ENCODE data around the gene ARHGAP10. TPM values are rescaled to one million over a fixed set of nuclear protein-coding genes. Genes with fewer than 3 reads are reported as not detected.

ARHGAP10 gene
- total RNA-seq, 1 donor from 2014 or later = 71.0 TPM

Other genes starting within 250 kb of the ARHGAP10 start
- 43.3 TPM for gene TMEM184C, start 114.7 kb upstream of the ARHGAP10 start, total RNA-seq (ENCODE audit: insufficient read depth, low replicate concordance)
- gene PRMT9, start 47.9 kb upstream of the ARHGAP10 start, total RNA-seq (ENCODE audit: insufficient read depth, low replicate concordance) = 57.8 TPM